ENCODE measurements around the gene STXBP1.

The STXBP1 gene

DNA sequence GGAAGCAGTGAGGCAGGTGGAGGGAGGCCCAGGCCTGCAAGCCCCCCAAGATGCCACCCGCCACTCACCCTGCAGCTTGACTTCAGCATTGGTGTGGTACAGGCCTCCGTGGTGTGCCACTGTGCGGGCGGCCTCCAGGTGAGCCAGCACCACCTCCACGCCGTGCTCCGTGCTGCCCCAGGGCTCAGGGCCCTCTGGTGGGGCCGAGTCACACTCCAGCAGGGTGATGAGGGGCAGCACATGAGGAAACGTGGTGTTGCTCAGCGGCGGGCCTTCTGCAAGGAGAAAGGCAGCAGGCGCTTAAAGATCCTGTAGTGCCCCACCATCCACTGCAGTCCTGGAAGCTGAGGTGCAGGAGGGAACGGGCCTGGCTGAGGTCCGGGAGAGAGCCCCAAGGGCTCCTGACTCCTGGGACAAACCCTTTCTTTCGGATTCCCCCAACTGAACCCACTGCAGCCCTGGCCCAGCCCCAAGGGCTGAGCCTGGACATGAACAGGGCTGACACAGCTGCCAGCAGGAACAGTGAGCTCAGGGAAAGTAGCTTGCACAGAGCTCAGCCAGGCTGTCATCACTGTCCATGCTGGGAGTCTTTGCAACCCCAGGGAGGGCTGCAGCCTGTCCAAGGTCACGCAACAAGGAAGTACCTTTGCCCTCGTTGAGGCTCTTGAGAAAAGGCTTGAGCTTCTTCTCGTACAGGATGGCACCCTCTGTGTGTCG is 127.7 kb downstream of the STXBP1 start:
- no peak for DNase-seq

DNA sequence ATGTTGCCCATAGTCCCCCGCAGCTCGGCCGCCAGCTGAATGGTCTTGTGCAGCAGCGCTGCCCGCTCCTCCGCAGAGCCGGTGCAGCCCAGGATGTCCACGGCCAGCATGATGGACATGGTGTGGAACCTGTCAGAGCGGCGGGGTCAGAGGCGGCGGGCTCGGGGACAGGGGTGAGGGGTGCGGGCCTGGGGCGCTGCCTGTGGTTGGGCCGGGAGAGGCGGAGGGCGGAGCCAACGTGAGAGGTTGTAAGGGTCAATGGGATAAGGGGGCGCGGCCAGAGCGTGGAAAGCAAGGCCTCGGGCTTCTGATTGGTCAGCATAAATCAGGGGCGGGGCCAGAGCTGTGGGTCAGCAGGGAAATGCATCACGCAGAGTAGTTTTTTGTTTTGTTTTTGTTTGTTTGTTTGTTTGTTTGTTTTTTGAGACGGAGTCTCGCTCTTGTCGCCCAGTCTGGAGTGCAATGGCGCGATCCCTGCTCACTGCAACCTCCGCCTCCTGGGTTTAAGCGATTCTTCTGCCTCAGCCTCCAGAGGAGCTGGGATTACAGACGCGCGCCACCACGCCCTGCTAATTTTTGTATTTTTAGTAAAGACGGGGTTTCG is 129.9 kb downstream of the STXBP1 start:
- DNase-seq, result peak; percentile 30
